Dermis blood vessel endothelial cell (primary cell): ENCODE data around the gene ATP8B4. TPM values are rescaled to one million over a fixed set of nuclear protein-coding genes. Genes with fewer than 3 reads are reported as not detected.

Source experiments
- DNase-seq: peaks from one replicate; pipeline ENCODE4 v3.0.0; 2010
- total RNA-seq: library from RNA; depleted of rRNA; stranded (reverse); fragments of >200 nt; gene quantifications from 2 replicates; pipeline ENCODE4 v1.2.3, GENCODE V29; 2014

Gene ATP8B4
- total RNA-seq, 1 donor from 2014 or later = 1.7 TPM

- DNase-seq = no peak
These were observed 59.1 kb downstream of the ATP8B4 start for GRCh38 chr15:50059883-50060282.

DNA sequence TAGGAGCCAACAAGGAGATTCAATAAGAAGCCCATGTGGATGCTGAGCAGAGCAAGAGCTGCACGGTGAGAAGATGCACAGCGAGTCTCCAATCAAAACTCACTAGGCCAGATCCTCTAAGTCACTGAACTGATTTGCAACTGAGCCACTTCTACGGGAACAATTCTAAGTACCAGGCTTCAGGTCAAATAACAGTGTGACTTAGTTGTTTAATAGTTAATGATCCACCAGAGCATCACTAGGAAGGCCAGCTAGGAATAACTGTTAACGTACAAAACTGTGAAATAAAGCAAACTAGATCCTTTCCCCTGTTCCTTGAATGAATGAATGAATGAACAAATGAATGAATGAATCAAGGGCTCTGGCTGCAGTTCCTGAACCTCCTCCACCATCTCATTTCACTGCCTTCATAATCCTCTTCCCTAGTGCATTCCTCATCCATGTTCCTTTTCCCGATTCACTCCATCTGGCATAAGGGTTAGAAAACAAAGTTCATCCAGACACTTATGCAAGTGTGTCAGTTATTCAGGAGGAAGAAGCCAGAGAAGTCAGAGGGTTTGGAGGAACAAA, 59.7 kb downstream of the ATP8B4 start:
- DNase-seq = no peak

DNA sequence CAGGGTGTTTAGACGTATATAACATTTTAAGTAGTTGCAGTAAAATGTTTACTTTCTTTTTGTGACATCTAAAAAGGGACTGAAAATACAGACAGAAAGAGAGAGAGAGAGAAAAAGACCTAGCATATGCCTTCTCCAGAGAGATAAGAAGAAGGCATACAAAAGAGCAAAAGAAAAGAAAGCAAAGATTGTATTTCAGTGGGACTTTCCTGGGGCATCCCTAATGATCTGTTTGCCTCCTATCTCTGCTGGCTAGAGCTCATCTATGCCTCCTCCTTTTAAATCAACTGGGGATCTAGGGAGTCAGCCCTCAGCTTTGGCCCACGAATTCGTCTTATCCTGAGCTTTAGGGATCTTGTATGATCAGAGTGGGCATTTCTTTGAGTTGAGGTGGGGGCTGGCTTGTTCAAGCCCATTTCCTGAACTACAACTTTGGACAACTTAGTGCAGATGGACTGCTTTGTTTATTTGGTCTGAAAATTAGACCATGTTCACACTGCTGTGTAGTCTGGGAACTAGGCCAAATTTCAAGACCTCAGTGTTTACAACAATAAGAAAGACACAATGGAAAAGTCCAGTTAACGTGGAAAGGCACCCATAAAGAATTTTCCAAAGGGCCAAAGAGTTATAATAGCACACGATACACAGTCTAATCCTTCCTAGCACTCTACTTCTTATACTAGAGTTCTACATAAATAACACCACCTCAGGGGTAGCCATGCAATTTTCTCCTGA, 61.0 kb downstream of the ATP8B4 start:
- DNase-seq = peak; percentile 43

- DNase-seq = no peak
These were observed 61.8 kb downstream of the ATP8B4 start for GRCh38 chr15:50057196-50057595.

GRCh38 chr15:50055750-50056157, 63.3 kb downstream of the ATP8B4 start:
- DNase-seq = no peak

- DNase-seq = no peak
These were observed 63.7 kb downstream of the ATP8B4 start for GRCh38 chr15:50055332-50055731.

- no peak for DNase-seq
These were observed 65.8 kb downstream of the ATP8B4 start for GRCh38 chr15:50053055-50053856.

DNA sequence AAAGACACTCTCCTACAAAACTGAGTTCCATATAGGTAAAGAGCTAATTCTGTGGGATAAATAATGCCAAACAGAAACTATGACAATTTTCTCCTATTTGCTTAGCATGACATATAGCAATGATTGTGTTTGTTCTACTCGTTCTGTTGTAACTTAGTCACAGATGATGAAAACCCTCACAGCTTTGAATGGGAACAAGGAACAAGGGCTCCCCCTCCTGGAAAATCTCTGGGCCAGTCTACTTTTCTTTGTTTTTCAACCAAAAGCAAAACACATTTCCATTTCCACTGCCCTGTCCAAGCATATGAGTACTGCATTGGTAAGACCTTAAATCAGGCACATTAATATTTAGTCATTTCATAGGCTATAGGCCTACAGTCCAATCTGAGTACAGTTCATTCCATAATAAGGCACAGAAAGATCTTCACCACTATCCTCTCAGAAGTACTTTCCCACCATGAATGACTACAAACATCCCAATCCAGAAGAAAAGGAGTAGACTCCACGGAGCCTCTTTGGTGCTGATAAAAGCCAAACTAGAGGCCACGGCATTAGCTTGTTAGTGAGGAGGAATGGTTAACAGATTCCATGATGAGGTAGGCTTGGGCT, 67.1 kb downstream of the ATP8B4 start:
- DNase-seq = peak; percentile 58

GRCh38 chr15:50050986-50051743, 67.9 kb downstream of the ATP8B4 start:
- DNase-seq = no peak

DNA sequence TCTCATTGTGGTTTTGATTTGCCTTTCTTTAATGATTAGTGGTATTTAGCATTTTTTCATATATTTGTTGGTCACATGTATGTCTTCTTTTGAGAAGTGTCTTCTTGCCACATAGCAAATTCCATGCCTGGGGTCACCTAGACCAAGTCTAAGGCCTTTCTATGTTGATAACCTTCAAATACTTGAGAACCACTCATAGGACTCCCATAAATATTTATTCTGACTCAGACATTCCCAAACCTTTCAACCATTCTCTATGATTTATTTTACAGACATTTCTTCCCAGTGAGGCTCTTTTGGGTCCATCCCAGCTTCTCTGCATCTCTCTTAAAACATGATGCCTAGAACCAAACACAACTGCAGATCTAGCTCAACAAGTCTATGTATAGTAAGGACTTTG, 69.2 kb downstream of the ATP8B4 start:
- DNase-seq = no peak

GRCh38 chr15:50046867-50047266, 72.2 kb downstream of the ATP8B4 start:
- no peak for DNase-seq

GRCh38 chr15:50046159-50046558, 72.9 kb downstream of the ATP8B4 start:
- DNase-seq = no peak

DNA sequence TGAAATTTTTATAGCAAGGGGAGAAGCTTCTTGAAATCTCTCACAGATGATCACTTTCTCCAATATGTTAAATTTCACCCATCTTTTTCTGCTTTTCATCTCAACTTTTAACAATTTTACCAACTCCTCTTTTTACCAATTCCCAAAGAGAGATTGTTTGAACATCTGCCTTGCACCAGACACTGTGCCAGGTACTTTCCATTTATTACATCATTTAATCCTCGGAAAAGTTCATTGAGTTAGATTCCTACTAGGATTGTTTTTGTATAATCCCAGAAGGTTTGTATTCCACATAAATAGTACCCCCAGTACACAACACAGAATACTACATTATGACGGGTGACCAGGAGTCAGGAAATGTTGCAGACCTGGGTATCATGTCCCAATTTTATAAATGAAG, 74.1 kb downstream of the ATP8B4 start:
- DNase-seq = no peak

- no peak for DNase-seq
These were observed 74.6 kb downstream of the ATP8B4 start for GRCh38 chr15:50044406-50044805.

GRCh38 chr15:50042775-50043174, 76.3 kb downstream of the ATP8B4 start:
- no peak for DNase-seq

GRCh38 chr15:50030456-50030855, 88.6 kb downstream of the ATP8B4 start:
- DNase-seq = no peak

GRCh38 chr15:50028326-50028725, 90.7 kb downstream of the ATP8B4 start:
- no peak for DNase-seq

GRCh38 chr15:50024281-50024680, 94.8 kb downstream of the ATP8B4 start:
- no peak for DNase-seq

- DNase-seq = no peak
These were observed 100.5 kb downstream of the ATP8B4 start for GRCh38 chr15:50018491-50018890.

- no peak for DNase-seq
These were observed 101.5 kb downstream of the ATP8B4 start for GRCh38 chr15:50017522-50017921.

GRCh38 chr15:50016951-50017350, 102.1 kb downstream of the ATP8B4 start:
- DNase-seq = no peak

- no peak for DNase-seq
These were observed 106.2 kb downstream of the ATP8B4 start for GRCh38 chr15:50012790-50013189.

GRCh38 chr15:50009634-50010033, 109.4 kb downstream of the ATP8B4 start:
- DNase-seq = no peak
